Muscle layer of duodenum (tissue), 2 donors: Measurements from ENCODE around the gene CXCR2.
"Not testable (repeated sequence)": the region's sequence is repeated elsewhere in the genome, so short reads cannot be mapped to it uniquely, and the experiment has no call there.

Experiments used
- H3K27ac ChIP-seq: one replicate; pipeline ENCODE4 v1.7.0; 2013; ENCODE audit warnings: mild to moderate bottlenecking, low read length
- H3K27me3 ChIP-seq: one replicate; pipeline ENCODE4 v1.7.0; 2013; ENCODE audit warnings: low read depth, mild to moderate bottlenecking, control low read depth, low read length
- H3K36me3 ChIP-seq, 2 donors: one replicate each; pipeline ENCODE4 v1.7.0; 2013; ENCODE audit warnings: low read length in 2 of 2, control low read depth in 1 of 2, mild to moderate bottlenecking in 1 of 2; ENCODE audit not compliant: insufficient read depth in 2 of 2, control insufficient read depth in 1 of 2
- H3K4me1 ChIP-seq, 2 donors: one replicate each; pipeline ENCODE4 v1.7.0; 2013; ENCODE audit warnings: low read length in 2 of 2, mild to moderate bottlenecking in 2 of 2, control low read depth in 1 of 2, moderate library complexity in 1 of 2; ENCODE audit not compliant: insufficient read depth in 2 of 2, control insufficient read depth in 1 of 2
- H3K4me3 ChIP-seq, 2 donors: one replicate each; pipeline ENCODE4 v1.7.0; 2013; ENCODE audit warnings: low read length in 2 of 2, low read depth in 1 of 2, mild to moderate bottlenecking in 1 of 2
- H3K9me3 ChIP-seq, 2 donors: one replicate each; pipeline ENCODE4 v1.7.0; 2013; ENCODE audit warnings: low read length in 2 of 2, control low read depth in 1 of 2, mild to moderate bottlenecking in 1 of 2; ENCODE audit not compliant: control insufficient read depth in 1 of 2
- donor health status: healthy.

The CXCR2 gene

GRCh38 chr2:218166791-218167190 lies 41.0 kb downstream of the CXCR2 start, which contains the start of gene CXCR1:
TSS of gene CXCR1 (minus strand) at chr2:218166962. CDS start at chr2:218165211, 1,751 bp downstream.
- H3K4me1 ChIP-seq = no peaks in the 10 kb centered on the region
- H3K9me3 ChIP-seq = no peaks in the 10 kb centered on the region
- H3K4me3 ChIP-seq = peak within 1 kb of the TSS in 1 of 2 donors; percentile 14
- H3K27ac ChIP-seq = no peak within 1 kb of the TSS
- no peaks in the 10 kb centered on the region for H3K27me3 ChIP-seq
- no peaks in the 10 kb centered on the region for H3K36me3 ChIP-seq

GRCh38 chr2:218168016-218168415 lies 42.2 kb downstream of the CXCR2 start:
- Histone ChIP-seq H3K36me3 (no peaks in the 10 kb centered on the region), H3K9me3 (no peaks in the 10 kb centered on the region), H3K4me1 (no peaks in the 10 kb centered on the region), H3K27me3 (no peaks in the 10 kb centered on the region), H3K4me3 (no peak overlapping the region), H3K27ac (no peak overlapping the region)

GRCh38 chr2:218168635-218169462 lies 43.0 kb downstream of the CXCR2 start:
- Histone ChIP-seq H3K36me3 (no peaks in the 10 kb centered on the region), H3K4me3 (no peak overlapping the region), H3K9me3 (no peaks in the 10 kb centered on the region), H3K27me3 (no peaks in the 10 kb centered on the region), H3K4me1 (no peaks in the 10 kb centered on the region), H3K27ac (no peak overlapping the region)

GRCh38 chr2:218169757-218170546 lies 44.1 kb downstream of the CXCR2 start:
- H3K4me3 ChIP-seq = no peak overlapping the region
- no peaks in the 10 kb centered on the region for H3K27me3 ChIP-seq
- H3K9me3 ChIP-seq = no peaks in the 10 kb centered on the region
- H3K4me1 ChIP-seq = no peaks in the 10 kb centered on the region
- no peak overlapping the region for H3K27ac ChIP-seq
- H3K36me3 ChIP-seq = no peaks in the 10 kb centered on the region

- not testable (repeated sequence) for H3K9me3 ChIP-seq, H3K36me3 ChIP-seq, H3K4me3 ChIP-seq, H3K27me3 ChIP-seq, H3K27ac ChIP-seq, H3K4me1 ChIP-seq
Observed at GRCh38 chr2:218171744-218172143, 45.9 kb downstream of the CXCR2 start.

GRCh38 chr2:218172845-218173244 lies 47.0 kb downstream of the CXCR2 start:
- Histone ChIP-seq H3K36me3 (no peaks in the 10 kb centered on the region), H3K4me1 (no peaks in the 10 kb centered on the region), H3K4me3 (no peak overlapping the region), H3K27me3 (no peaks in the 10 kb centered on the region), H3K27ac (no peak overlapping the region), H3K9me3 (no peaks in the 10 kb centered on the region)

GRCh38 chr2:218179782-218180181 lies 54.0 kb downstream of the CXCR2 start:
- Histone ChIP-seq H3K4me3 (no peak overlapping the region), H3K27ac (no peak overlapping the region), H3K36me3 (no peaks in the 10 kb centered on the region), H3K9me3 (no peaks in the 10 kb centered on the region), H3K27me3 (no peaks in the 10 kb centered on the region), H3K4me1 (peaks cover 0 to 5% of the 10 kb centered on the region in 2 donors)

GRCh38 chr2:218180467-218181114 lies 54.8 kb downstream of the CXCR2 start:
- Histone ChIP-seq H3K27ac (no peak overlapping the region), H3K36me3 (no peaks in the 10 kb centered on the region), H3K9me3 (no peaks in the 10 kb centered on the region), H3K4me1 (peaks cover 0 to 5% of the 10 kb centered on the region in 2 donors), H3K4me3 (no peak overlapping the region), H3K27me3 (no peaks in the 10 kb centered on the region)

- no peak overlapping the region for H3K27ac ChIP-seq
- no peak overlapping the region for H3K4me3 ChIP-seq
- peaks cover 8 to 31% of the 10 kb centered on the region in 2 donors for H3K4me1 ChIP-seq
- no peaks in the 10 kb centered on the region for H3K36me3 ChIP-seq
- H3K9me3 ChIP-seq = no peaks in the 10 kb centered on the region
- no peaks in the 10 kb centered on the region for H3K27me3 ChIP-seq
Observed at GRCh38 chr2:218184331-218184730, 58.5 kb downstream of the CXCR2 start.

GRCh38 chr2:218186355-218186766 lies 60.5 kb downstream of the CXCR2 start:
- Histone ChIP-seq H3K9me3 (no peaks in the 10 kb centered on the region), H3K36me3 (no peaks in the 10 kb centered on the region), H3K4me3 (no peak overlapping the region), H3K27ac (peak overlapping the region; percentile 11), H3K4me1 (peaks cover 8 to 26% of the 10 kb centered on the region in 2 donors), H3K27me3 (no peaks in the 10 kb centered on the region)
